H9 (cell line): ENCODE results near the gene ARPC4. TPM values are rescaled to one million over a fixed set of nuclear protein-coding genes. Genes with fewer than 3 reads are reported as not detected.

Source experiments
- DNase-seq: peaks from one replicate; pipeline ENCODE4 v3.0.0-alpha.2; 2017
- H2AFZ ChIP-seq: one replicate; pipeline ENCODE4 v1.6.1; 2013; ENCODE audit warnings: mild to moderate bottlenecking, low read length, control low read depth, moderate library complexity
- H2AK5ac ChIP-seq: 2 replicates; pipeline ENCODE4 v1.6.1; 2013; ENCODE audit warnings: low read length, control low read depth, mixed read lengths; ENCODE audit not compliant: insufficient read length
- H2BK120ac ChIP-seq: one replicate; pipeline ENCODE4 v1.6.1; 2013; ENCODE audit warnings: low read depth, mild to moderate bottlenecking, low read length, control low read depth, inconsistent platforms; ENCODE audit not compliant: poor library complexity, severe bottlenecking
- H2BK12ac ChIP-seq: 2 replicates; pipeline ENCODE4 v1.6.1; 2013; ENCODE audit warnings: low read length, control low read depth, mixed read lengths, low read depth; ENCODE audit not compliant: insufficient read length
- H2BK15ac ChIP-seq: 2 replicates; pipeline ENCODE4 v1.6.1; 2013; ENCODE audit warnings: low read depth, low read length, control low read depth
- H2BK20ac ChIP-seq: one replicate; pipeline ENCODE4 v1.6.1; 2013; ENCODE audit warnings: low read depth, mild to moderate bottlenecking, low read length, control low read depth, inconsistent platforms; ENCODE audit not compliant: poor library complexity, severe bottlenecking
- H2BK5ac ChIP-seq: 2 replicates; pipeline ENCODE4 v1.6.1; 2013; ENCODE audit warnings: low read length, control low read depth, mixed read lengths; ENCODE audit not compliant: insufficient read length
- H3K14ac ChIP-seq: 2 replicates; pipeline ENCODE4 v1.6.1; 2013; ENCODE audit warnings: low read length, control low read depth; ENCODE audit not compliant: insufficient read depth
- H3K18ac ChIP-seq: 2 replicates; pipeline ENCODE4 v1.6.1; 2013; ENCODE audit warnings: low read depth, mild to moderate bottlenecking, mixed read lengths, low read length, control low read depth; ENCODE audit not compliant: insufficient read length
- H3K23ac ChIP-seq: 2 replicates; pipeline ENCODE4 v1.6.1; 2013; ENCODE audit warnings: low read length, control low read depth, mixed read lengths, low read depth; ENCODE audit not compliant: insufficient read length
- H3K23me2 ChIP-seq: 2 replicates; pipeline ENCODE4 v1.6.1; 2013; ENCODE audit warnings: low read depth, mild to moderate bottlenecking, mixed read lengths, low read length, control low read depth; ENCODE audit not compliant: insufficient read length, poor library complexity, severe bottlenecking
- H3K27ac ChIP-seq: 2 replicates; pipeline ENCODE4 v1.5.1; 2013; ENCODE audit warnings: low read length, control low read depth, mixed read lengths, low read depth; ENCODE audit not compliant: insufficient read length
- H3K27me3 ChIP-seq: 2 replicates; pipeline ENCODE4 v1.6.1; 2013; ENCODE audit warnings: low read length, control low read depth, inconsistent platforms; ENCODE audit not compliant: insufficient read depth
- H3K4ac ChIP-seq: 2 replicates; pipeline ENCODE4 v1.6.1; 2013; ENCODE audit warnings: low read depth, mild to moderate bottlenecking, control low read depth, inconsistent platforms, low read length, moderate library complexity
- H3K4me1 ChIP-seq: 2 replicates; pipeline ENCODE4 v1.6.1; 2013; ENCODE audit warnings: low read length, control low read depth, inconsistent platforms; ENCODE audit not compliant: insufficient read depth
- H3K4me2 ChIP-seq: 2 replicates; pipeline ENCODE4 v1.6.1; 2013; ENCODE audit warnings: low read length, control low read depth, mixed read lengths; ENCODE audit not compliant: insufficient read length, insufficient read depth
- H3K56ac ChIP-seq: 2 replicates; pipeline ENCODE4 v1.6.1; 2013; ENCODE audit warnings: low read depth, mild to moderate bottlenecking, mixed read lengths, low read length, control low read depth; ENCODE audit not compliant: insufficient read length
- H3K79me1 ChIP-seq: 2 replicates; pipeline ENCODE4 v1.6.1; 2013; ENCODE audit warnings: low read depth, mild to moderate bottlenecking, moderate library complexity, low read length, control low read depth, inconsistent platforms; ENCODE audit not compliant: insufficient read depth, poor library complexity, severe bottlenecking
- H3K79me2 ChIP-seq: 2 replicates; pipeline ENCODE4 v1.6.1; 2013; ENCODE audit warnings: low read length, control low read depth, inconsistent platforms; ENCODE audit not compliant: insufficient read depth
- H3K9ac ChIP-seq: 2 replicates; pipeline ENCODE4 v1.6.1; 2013; ENCODE audit warnings: low read length, control low read depth, mixed read lengths; ENCODE audit not compliant: insufficient read length; ENCODE audit errors: extremely low read depth
- H3K9me3 ChIP-seq: one replicate; pipeline ENCODE4 v1.6.1; 2013; ENCODE audit warnings: low read depth, low read length, inconsistent platforms; ENCODE audit not compliant: control insufficient read depth
- H3T11ph ChIP-seq: one replicate; pipeline ENCODE4 v1.6.1; 2013; ENCODE audit warnings: mild to moderate bottlenecking, low read length, control low read depth, inconsistent platforms
- H4K20me1 ChIP-seq: one replicate; pipeline ENCODE4 v1.6.1; 2013; ENCODE audit not compliant: control insufficient read depth, insufficient read length, insufficient read depth
- H4K5ac ChIP-seq: 2 replicates; pipeline ENCODE4 v1.6.1; 2013; ENCODE audit warnings: low read depth, mild to moderate bottlenecking, mixed read lengths, low read length, control low read depth; ENCODE audit not compliant: insufficient read length
- H4K8ac ChIP-seq: replicated peaks from 2 replicates; pipeline ENCODE4 v1.6.1; 2013; ENCODE audit warnings: low read length, control low read depth, mixed read lengths, low read depth; ENCODE audit not compliant: insufficient read length
- H4K91ac ChIP-seq: 2 replicates; pipeline ENCODE4 v1.6.1; 2013; ENCODE audit warnings: low read depth, mild to moderate bottlenecking, moderate library complexity, mixed read lengths, low read length, control low read depth; ENCODE audit not compliant: insufficient read length
- H3K27ac Mint-ChIP-seq, 3 experiments: 2 replicates in 2 of 3; 3 replicates in 1 of 3; pipeline ENCODE4 v1.8.0; 2020 to 2021; ENCODE audit warnings: mixed read lengths in 3 of 3, mild to moderate bottlenecking in 1 of 3, moderate library complexity in 1 of 3
- H3K27me3 Mint-ChIP-seq: 2 replicates; pipeline ENCODE4 v1.8.0; 2021; ENCODE audit warnings: low read depth, mild to moderate bottlenecking, moderate library complexity, mixed read lengths
- H3K36me3 Mint-ChIP-seq, 3 experiments: 2 replicates in 2 of 3; 3 replicates in 1 of 3; pipeline ENCODE4 v1.8.0; 2020 to 2021; ENCODE audit warnings: low read depth in 3 of 3, mixed read lengths in 3 of 3; ENCODE audit not compliant: insufficient read depth in 1 of 3
- H3K4me1 Mint-ChIP-seq, 2 experiments: 2 replicates each; pipeline ENCODE4 v1.8.0; 2020; ENCODE audit warnings: mixed read lengths in 2 of 2
- H3K4me3 Mint-ChIP-seq, 2 experiments: 2 replicates in 1 of 2; 3 replicates in 1 of 2; pipeline ENCODE4 v1.8.0; 2020 to 2021; ENCODE audit warnings: mild to moderate bottlenecking in 2 of 2, mixed read lengths in 2 of 2, moderate library complexity in 1 of 2
- H3K9me3 Mint-ChIP-seq, 2 experiments: 2 replicates in 1 of 2; 3 replicates in 1 of 2; pipeline ENCODE4 v1.8.0; 2020; ENCODE audit warnings: mild to moderate bottlenecking in 2 of 2, mixed read lengths in 2 of 2, moderate library complexity in 1 of 2
- CTCF ChIP-seq: fragments of 200-600 bp; sonication (generic); conservative IDR thresholded peaks from 3 replicates; pipeline ENCODE4 v1.8.0; 2021; ENCODE audit warnings: antibody characterized with exemption, mild to moderate bottlenecking
- WGBS: extraction: QIAGEN DNeasy Blood & Tissue Kit; methylation state at CpG from one replicate; pipeline ENCODE4 v1.1.7; 2013; ENCODE audit warnings: missing lambda C conversion rate, low lambda C conversion rate, mixed read lengths; ENCODE audit not compliant: insufficient read length; ENCODE audit errors: extremely low coverage; 5-methylcytosine and 5-hydroxymethylcytosine counted together
- total RNA-seq: library from RNA; stranded (reverse); gene quantifications from 2 replicates; pipeline ENCODE4 v1.2.1, GENCODE V29; 2021

Gene ARPC4
- total RNA-seq, 1 experiment from 2014 or later = 161 TPM

DNA sequence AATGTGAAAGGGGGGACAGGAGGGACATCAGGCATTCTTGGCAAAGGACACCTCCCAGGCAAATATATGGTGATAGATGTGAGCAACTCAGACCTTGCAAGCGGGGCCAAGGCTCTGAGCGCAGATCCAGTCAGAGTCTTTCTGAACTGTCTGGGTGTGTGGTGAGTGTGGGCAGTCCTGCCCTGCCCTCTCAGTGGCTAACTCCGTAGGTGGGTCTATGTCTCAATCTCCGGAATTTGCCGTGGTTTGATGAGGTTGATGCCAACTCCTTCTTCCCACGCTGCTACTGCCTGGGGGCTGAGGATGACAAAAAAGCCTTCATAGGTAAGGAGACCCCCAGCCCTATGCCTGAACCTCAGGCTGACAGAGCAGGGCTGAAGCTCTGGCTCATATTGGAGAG lies 24.6 kb downstream of the ARPC4 start:
- no peak overlapping the region for H3K27ac ChIP-seq
- no peak for TF ChIP-seq CTCF
- no peaks in the 10 kb centered on the region for H3K79me1 ChIP-seq
- no peak overlapping the region for H3K56ac ChIP-seq
- H2BK5ac ChIP-seq = no peak overlapping the region
- H2BK20ac ChIP-seq = no peak overlapping the region
- no peaks in the 10 kb centered on the region for H3K23me2 ChIP-seq
- no peak overlapping the region for H3K4ac ChIP-seq
- Mint-ChIP-seq H3K36me3 (peaks cover 0 to 3% (median 0%) of the 10 kb centered on the region in 3 experiments; a peak in 1 of 7 replicates), H3K27me3 (peaks cover 4% of the 10 kb centered on the region), H3K4me3 (no peak overlapping the region), H3K4me1 (peaks cover 6 to 9% of the 10 kb centered on the region in 2 experiments), H3K9me3 (no peaks in the 10 kb centered on the region), H3K27ac (no peak overlapping the region; a peak in 1 of 7 replicates)
- no peak for DNase-seq
- no peak overlapping the region for H2AK5ac ChIP-seq
- H3K4me2 ChIP-seq = no peak overlapping the region
- H4K5ac ChIP-seq = no peak overlapping the region
- H3K27me3 ChIP-seq = no peaks in the 10 kb centered on the region
- no peak overlapping the region for H2BK12ac ChIP-seq
- H3K23ac ChIP-seq = no peak overlapping the region
- no peaks in the 10 kb centered on the region for H4K20me1 ChIP-seq
- no peak overlapping the region for H3K18ac ChIP-seq
- H4K91ac ChIP-seq = no peak overlapping the region
- H3K4me1 ChIP-seq = no peaks in the 10 kb centered on the region
- no peaks in the 10 kb centered on the region for H3K9me3 ChIP-seq
- H2AFZ ChIP-seq = no peak overlapping the region
- no peak overlapping the region for H2BK15ac ChIP-seq
- H3K79me2 ChIP-seq = no peaks in the 10 kb centered on the region
- H4K8ac ChIP-seq = no peak overlapping the region
- H3K14ac ChIP-seq = no peak overlapping the region
- no CpG with 5 or more reads among the region's 6 CpGs for WGBS
- no peak overlapping the region for H2BK120ac ChIP-seq
- no peak overlapping the region for H3T11ph ChIP-seq
- no peak overlapping the region for H3K9ac ChIP-seq
